GM12801 (cell line): ENCODE data around the gene MACO1.

Experiments
- TF ChIP-seq, protein P1 (sequence below): IDR thresholded peaks from one replicate; pipeline ENCODE4 v1.5.1; 2011; ENCODE audit warnings: control low read depth; ENCODE audit not compliant: insufficient read length; ENCODE audit errors: extremely low read depth

Gene MACO1

DNA sequence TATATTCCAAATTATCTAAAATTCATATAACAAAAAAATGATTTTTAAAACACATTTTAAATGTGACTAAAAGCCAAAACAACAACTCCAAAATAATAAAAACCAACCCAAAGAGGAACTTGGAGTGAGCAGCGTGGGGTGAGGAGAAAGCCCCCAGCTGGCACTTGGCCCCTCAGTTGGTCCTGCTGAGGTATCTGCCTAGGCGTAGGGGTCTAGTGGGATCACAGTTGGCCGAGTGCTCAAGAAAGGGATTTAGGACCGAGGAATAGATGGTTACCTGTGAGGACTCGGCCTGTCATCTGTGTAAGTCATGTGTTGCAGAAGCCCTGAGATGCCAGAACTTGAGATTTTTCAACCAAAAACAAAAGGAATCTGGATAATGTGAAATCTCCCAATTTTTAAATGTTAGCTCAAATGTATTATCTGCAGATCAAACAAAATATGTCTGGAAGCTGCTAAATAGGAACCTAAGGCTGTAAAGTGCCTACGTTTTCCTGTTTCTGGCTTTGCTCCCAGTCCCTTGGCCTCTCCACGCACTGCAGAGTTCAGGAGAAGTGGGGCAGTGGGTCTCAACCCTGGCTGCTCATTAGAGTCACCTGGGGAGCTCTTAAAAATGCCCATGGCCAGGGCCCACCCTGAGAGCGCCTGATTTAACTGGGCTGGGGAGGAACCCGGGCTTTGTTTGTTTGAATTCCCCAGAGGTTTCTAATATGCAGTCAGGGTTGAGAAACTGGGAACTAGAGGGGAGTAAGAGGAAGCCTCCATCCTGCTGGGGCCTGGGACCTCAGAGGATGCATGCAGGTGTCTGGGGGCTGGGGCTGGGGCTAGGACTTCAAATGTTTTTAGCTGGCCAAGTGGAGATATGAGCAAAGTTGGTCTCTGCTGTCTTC lies 74.3 kb downstream of the MACO1 start:
- TF ChIP-seq, protein P1, sequence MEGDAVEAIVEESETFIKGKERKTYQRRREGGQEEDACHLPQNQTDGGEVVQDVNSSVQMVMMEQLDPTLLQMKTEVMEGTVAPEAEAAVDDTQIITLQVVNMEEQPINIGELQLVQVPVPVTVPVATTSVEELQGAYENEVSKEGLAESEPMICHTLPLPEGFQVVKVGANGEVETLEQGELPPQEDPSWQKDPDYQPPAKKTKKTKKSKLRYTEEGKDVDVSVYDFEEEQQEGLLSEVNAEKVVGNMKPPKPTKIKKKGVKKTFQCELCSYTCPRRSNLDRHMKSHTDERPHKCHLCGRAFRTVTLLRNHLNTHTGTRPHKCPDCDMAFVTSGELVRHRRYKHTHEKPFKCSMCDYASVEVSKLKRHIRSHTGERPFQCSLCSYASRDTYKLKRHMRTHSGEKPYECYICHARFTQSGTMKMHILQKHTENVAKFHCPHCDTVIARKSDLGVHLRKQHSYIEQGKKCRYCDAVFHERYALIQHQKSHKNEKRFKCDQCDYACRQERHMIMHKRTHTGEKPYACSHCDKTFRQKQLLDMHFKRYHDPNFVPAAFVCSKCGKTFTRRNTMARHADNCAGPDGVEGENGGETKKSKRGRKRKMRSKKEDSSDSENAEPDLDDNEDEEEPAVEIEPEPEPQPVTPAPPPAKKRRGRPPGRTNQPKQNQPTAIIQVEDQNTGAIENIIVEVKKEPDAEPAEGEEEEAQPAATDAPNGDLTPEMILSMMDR = no peak

DNA sequence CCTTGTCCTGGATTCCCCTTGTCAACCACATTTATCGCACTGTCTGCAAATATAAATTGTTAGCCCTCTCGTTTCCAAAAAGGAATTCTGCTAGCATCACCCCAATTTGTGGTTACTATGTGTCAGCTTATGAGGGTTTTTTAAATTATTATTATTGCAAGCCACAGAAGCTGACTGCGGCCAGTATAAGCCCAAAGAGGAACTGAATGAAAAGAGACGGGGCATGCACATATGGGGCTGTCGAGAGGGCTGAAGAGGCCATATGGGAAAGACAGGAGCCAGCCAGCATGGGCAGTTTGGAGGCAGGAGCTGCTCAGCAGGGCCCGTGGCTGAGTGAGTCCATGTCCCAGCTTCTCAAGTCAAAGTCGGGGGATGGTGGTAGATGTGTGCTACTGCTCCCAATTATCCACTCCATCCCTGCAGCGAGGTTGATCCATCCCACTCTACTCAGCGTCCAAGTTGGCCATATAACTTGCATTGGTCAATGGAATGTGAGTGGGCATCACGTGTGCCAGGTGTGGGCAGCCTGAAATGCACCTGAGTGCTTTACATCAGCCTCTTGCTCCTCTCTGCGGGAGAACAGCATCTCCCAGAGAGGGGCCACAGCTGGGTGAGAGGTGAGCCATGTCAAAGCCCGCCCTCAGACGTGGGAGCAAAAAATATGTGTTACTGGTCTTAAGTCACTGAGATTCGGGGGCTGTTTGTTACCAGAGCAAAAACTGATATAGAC lies 75.1 kb downstream of the MACO1 start:
- TF ChIP-seq, protein P1 = no peak

DNA sequence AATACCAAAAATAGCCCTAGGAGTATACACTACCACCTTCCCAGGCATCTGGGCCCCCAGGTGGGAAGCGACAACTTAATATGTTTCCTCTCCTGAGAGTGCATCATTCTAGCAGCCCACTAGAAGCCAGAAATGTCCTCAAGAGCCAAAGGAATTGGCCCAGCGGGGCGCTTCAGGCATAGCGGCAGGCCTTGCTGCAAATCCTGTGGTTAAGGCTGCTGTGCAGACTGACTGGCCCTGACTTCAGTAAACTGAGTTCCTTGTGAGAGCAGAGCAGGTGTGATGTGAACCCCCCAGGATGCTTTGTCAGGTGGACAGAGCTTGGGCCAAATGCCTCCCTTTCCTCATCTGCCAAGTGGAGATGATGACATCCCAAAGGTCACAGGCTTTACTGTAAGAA lies 83.0 kb downstream of the MACO1 start:
- TF ChIP-seq, protein P1 = no peak

DNA sequence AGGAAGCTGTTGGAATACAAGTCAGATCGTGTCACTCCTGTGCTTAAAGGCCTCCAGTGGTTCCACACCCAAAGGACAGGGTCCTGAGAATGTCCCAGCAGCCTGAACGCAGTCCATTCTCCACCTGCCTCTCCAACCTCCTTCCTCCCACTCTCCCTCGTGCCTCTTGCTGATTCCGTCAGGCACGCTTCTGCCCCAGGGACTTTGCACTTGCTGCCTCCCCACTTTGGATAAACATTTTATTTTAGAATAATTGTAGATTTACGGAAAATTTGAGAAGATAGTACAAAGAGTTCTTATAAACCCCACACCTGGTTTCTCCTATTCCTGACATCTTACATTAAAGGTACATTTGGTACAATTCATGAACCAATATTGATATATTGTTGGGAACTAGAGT lies 84.3 kb downstream of the MACO1 start:
- TF ChIP-seq, protein P1 = no peak

DNA sequence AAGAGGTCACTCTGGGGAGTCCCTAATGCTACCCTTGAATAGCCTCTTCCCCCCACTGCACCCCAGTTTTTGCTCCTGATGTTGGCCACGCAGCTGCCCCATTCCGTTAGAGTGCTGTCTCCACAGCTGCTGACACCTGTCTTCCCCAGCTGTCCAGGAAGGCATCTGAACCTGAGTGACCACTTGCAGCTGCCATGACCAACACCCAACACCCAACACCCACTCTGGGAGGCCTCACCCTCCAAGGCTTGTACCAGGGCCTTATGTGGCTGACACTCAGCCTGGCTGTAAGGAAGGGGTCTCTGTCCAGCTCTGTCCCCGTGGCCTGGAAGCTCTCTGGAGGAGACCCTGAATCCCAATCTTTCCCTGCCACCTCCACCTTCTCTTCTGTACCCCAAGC lies 86.0 kb downstream of the MACO1 start:
- TF ChIP-seq, protein P1 = no peak

DNA sequence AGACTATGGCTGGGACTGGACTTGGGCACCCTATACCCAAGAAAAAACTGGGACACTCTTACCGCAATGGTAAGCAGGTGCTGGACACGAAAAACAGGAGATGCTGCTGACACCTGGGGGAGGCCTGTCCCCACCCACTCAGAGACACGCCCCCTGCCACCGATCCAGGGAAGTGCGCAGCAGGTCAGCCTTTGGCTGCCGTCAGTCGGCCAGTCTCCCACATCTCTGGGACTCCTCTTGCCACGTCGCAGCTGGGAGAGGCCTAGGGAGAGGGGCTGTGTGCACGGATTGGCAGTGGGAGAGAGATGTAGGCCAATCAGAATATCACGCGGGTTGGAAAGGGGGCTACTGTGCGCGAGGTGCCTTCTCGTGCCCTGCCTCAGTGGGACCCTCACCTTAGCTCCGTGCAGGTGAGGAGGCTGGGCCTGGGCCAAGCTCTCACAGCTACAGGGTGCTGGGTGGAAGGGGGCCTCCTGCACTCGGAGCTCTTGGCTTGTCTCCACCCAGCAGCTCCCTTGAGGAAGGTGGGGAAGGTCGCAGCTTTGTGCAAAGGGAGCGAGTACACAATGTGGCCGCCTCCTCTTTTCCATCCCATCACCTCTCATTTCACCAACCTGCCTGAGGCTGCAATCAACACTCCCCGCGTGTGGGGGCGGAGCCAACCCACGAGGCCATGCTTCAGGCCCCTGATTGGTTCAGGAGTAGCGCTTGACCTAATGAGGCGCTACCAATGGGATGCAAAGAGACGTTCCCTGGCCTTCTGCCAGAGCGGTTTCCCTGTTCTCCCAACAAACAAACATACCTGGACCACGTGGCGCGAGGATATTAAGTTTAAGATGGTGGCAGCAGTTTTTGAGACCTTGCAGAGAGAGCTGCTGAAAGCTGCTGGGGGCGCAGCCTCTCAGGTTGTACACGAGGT lies 87.0 kb downstream of the MACO1 start:
- TF ChIP-seq, protein P1 = no peak

DNA sequence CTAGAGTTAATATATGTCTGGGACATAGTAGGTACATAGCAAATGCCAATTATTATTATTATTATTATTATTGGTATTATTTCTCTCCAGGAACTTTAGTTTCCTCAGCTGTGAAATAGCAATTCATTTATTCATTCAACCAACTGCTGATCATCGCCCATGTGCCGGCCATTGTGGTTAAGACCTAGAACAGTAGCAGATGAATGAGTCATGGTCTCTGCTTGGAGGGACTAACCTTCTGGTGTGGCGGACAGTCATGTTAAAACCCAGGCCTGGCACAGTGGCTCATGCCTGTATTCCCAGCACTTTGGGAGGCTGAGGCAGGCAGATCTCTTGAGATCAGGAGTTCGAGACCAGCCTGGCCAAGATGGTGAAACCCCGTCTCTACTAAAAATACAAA lies 88.9 kb downstream of the MACO1 start:
- TF ChIP-seq, protein P1 = no peak
